Karpas-422 (cell line): Measurements from ENCODE around the gene COPS2. TPM values are rescaled to one million over a fixed set of nuclear protein-coding genes. Genes with fewer than 3 reads are reported as not detected.

Experiments
- DNase-seq: peaks from one replicate; pipeline ENCODE4 v3.0.0-alpha.2; 2015
- H2AFZ ChIP-seq: fragments of 200-600 bp; sonication (generic); 2 replicates; pipeline ENCODE4 v1.6.1; 2014; ENCODE audit warnings: antibody characterized with exemption, low read length, mixed read lengths
- H3K27ac ChIP-seq: fragments of 200-600 bp; sonication (generic); 2 replicates; pipeline ENCODE4 v1.5.1; 2014; ENCODE audit warnings: mild to moderate bottlenecking, low read length, moderate library complexity
- H3K27me3 ChIP-seq: fragments of 200-600 bp; sonication (generic); 2 replicates; pipeline ENCODE4 v1.6.1; 2014; ENCODE audit warnings: low read length, mixed read lengths
- H3K36me3 ChIP-seq: fragments of 200-600 bp; sonication (generic); 2 replicates; pipeline ENCODE4 v1.6.1; 2014; ENCODE audit warnings: low read length, mixed read lengths; ENCODE audit not compliant: insufficient read depth
- H3K4me1 ChIP-seq: fragments of 200-600 bp; sonication (generic); 2 replicates; pipeline ENCODE4 v1.6.1; 2014; ENCODE audit warnings: mild to moderate bottlenecking, low read length, mixed read lengths
- H3K4me2 ChIP-seq: fragments of 200-600 bp; sonication (generic); 2 replicates; pipeline ENCODE4 v1.6.1; 2014; ENCODE audit warnings: low read length, low read depth, mild to moderate bottlenecking; ENCODE audit not compliant: poor library complexity, severe bottlenecking
- H3K4me3 ChIP-seq: fragments of 200-600 bp; sonication (generic); 2 replicates; pipeline ENCODE4 v1.5.1; 2014; ENCODE audit warnings: mild to moderate bottlenecking, antibody characterized with exemption, low read length, mixed read lengths
- H3K79me2 ChIP-seq: fragments of 200-600 bp; sonication (generic); 2 replicates; pipeline ENCODE4 v1.6.1; 2014; ENCODE audit warnings: mild to moderate bottlenecking, low read length, mixed read lengths
- H3K9ac ChIP-seq: fragments of 200-600 bp; sonication (generic); 2 replicates; pipeline ENCODE4 v1.6.0; 2014; ENCODE audit warnings: low read length
- H3K9me2 ChIP-seq: fragments of 200-600 bp; sonication (generic), shearing (Covaris generic); replicated peaks from 2 replicates; pipeline ENCODE4 v1.6.0; 2014; ENCODE audit warnings: mild to moderate bottlenecking, low read length, moderate library complexity; ENCODE audit not compliant: insufficient read depth
- H3K9me3 ChIP-seq: fragments of 300-700, 200-600 bp; sonication (generic); 2 replicates; pipeline ENCODE4 v1.6.1; 2014; ENCODE audit warnings: low read length, mixed read lengths
- H4K20me1 ChIP-seq: fragments of 200-600 bp; sonication (generic); 2 replicates; pipeline ENCODE4 v1.6.1; 2014; ENCODE audit warnings: mild to moderate bottlenecking, antibody characterized with exemption, low read length, low read depth; ENCODE audit not compliant: insufficient read depth
- total RNA-seq: library from RNA; depleted of rRNA; stranded (reverse); fragments of >200 nt; shearing (Covaris generic); gene quantifications from 2 replicates; pipeline ENCODE4 v1.2.3, GENCODE V29; 2014; ENCODE audit warnings: low replicate concordance; rRNA removed

Gene COPS2
- 50.7 and 65.5 TPM in 2 replicates for total RNA-seq

GRCh38 chr15:49155110-49155833 is at the start of gene COPS2:
COPS2 (minus strand) TSS chr15:49155599; CDS start chr15:49155578, 21 bp downstream.
- no peaks in the 10 kb centered on the region for H3K9me3 ChIP-seq
- H4K20me1 ChIP-seq: peaks cover 13% of the 10 kb centered on the region
- peaks cover 16% of the 10 kb centered on the region; the same call in 1 of the 2 replicates for H3K36me3 ChIP-seq
- peak within 1 kb of the TSS; percentile 87 for H3K9ac ChIP-seq
- DNase-seq: peak; percentile 99
- H3K27me3 ChIP-seq: no peaks in the 10 kb centered on the region
- no peaks in the 10 kb centered on the region for H3K9me2 ChIP-seq
- H3K4me2 ChIP-seq: peak within 1 kb of the TSS; percentile 99
- peak within 1 kb of the TSS; percentile 73 for H3K4me3 ChIP-seq
- H2AFZ ChIP-seq: peak within 1 kb of the TSS; percentile 68; the same call in 1 of the 2 replicates
- H3K79me2 ChIP-seq: peaks cover 95% of the 10 kb centered on the region
- H3K27ac ChIP-seq: peak within 1 kb of the TSS; percentile 63
- H3K4me1 ChIP-seq: peaks cover 40% of the 10 kb centered on the region

- no peak for DNase-seq
- no peak overlapping the region for H3K4me3 ChIP-seq
Measured at GRCh38 chr15:49200347-49200746, 44.9 kb upstream of the COPS2 start.

GRCh38 chr15:49199666-49200065 is 44.3 kb upstream of the COPS2 start:
- Histone ChIP-seq H3K79me2 (peaks cover 58% of the 10 kb centered on the region), H3K27me3 (no peaks in the 10 kb centered on the region), H3K9ac (no peak overlapping the region), H3K9me2 (no peaks in the 10 kb centered on the region), H4K20me1 (no peaks in the 10 kb centered on the region), H3K4me2 (no peak overlapping the region), H3K4me1 (peaks cover 12% of the 10 kb centered on the region), H3K4me3 (no peak overlapping the region), H3K27ac (no peak overlapping the region), H2AFZ (no peak overlapping the region), H3K36me3 (peaks cover 6% of the 10 kb centered on the region), H3K9me3 (no peaks in the 10 kb centered on the region)
- no peak for DNase-seq

More at GRCh38 chr15:49200347-49200746, 44.9 kb upstream of the COPS2 start:
- no peaks in the 10 kb centered on the region for H4K20me1 ChIP-seq
- H3K27ac ChIP-seq: no peak overlapping the region
- no peaks in the 10 kb centered on the region for H3K9me3 ChIP-seq
- H3K4me2 ChIP-seq: no peak overlapping the region
- H3K79me2 ChIP-seq: peaks cover 55% of the 10 kb centered on the region
- H2AFZ ChIP-seq: no peak overlapping the region
- no peaks in the 10 kb centered on the region for H3K27me3 ChIP-seq
- H3K9ac ChIP-seq: no peak overlapping the region
- no peaks in the 10 kb centered on the region for H3K9me2 ChIP-seq
- H3K4me1 ChIP-seq: peaks cover 10% of the 10 kb centered on the region
- H3K36me3 ChIP-seq: peaks cover 6% of the 10 kb centered on the region

- no peak overlapping the region for H2AFZ ChIP-seq
- H3K27me3 ChIP-seq: no peaks in the 10 kb centered on the region
- peaks cover 81% of the 10 kb centered on the region for H3K79me2 ChIP-seq
- peaks cover 12% of the 10 kb centered on the region for H3K4me1 ChIP-seq
- peaks cover 6% of the 10 kb centered on the region; the same call in 1 of the 2 replicates for H3K36me3 ChIP-seq
- no peak overlapping the region for H3K27ac ChIP-seq
- no peak overlapping the region for H3K4me2 ChIP-seq
- no peaks in the 10 kb centered on the region for H4K20me1 ChIP-seq
- H3K9me2 ChIP-seq: no peaks in the 10 kb centered on the region
- no peaks in the 10 kb centered on the region for H3K9me3 ChIP-seq
- no peak overlapping the region for H3K4me3 ChIP-seq
- no peak overlapping the region for H3K9ac ChIP-seq
- no peak for DNase-seq
Measured at GRCh38 chr15:49196856-49197255, 41.5 kb upstream of the COPS2 start.

GRCh38 chr15:49191892-49192291 is 36.5 kb upstream of the COPS2 start:
- Histone ChIP-seq H3K4me2 (no peak overlapping the region), H3K4me1 (peaks cover 25% of the 10 kb centered on the region), H3K9me3 (no peaks in the 10 kb centered on the region), H3K9me2 (no peaks in the 10 kb centered on the region; the same call in 1 of the 2 replicates), H4K20me1 (no peaks in the 10 kb centered on the region), H3K27me3 (no peaks in the 10 kb centered on the region), H2AFZ (no peak overlapping the region), H3K27ac (no peak overlapping the region), H3K36me3 (no peaks in the 10 kb centered on the region), H3K9ac (no peak overlapping the region), H3K79me2 (peaks cover 92% of the 10 kb centered on the region), H3K4me3 (no peak overlapping the region)
- no peak for DNase-seq

- peak; percentile 61 for DNase-seq
- Histone ChIP-seq H3K4me2 (peak overlapping the region; percentile 12), H3K9ac (no peak overlapping the region), H3K4me3 (no peak overlapping the region), H3K36me3 (no peaks in the 10 kb centered on the region), H3K4me1 (peaks cover 17% of the 10 kb centered on the region), H3K79me2 (peaks cover 89% of the 10 kb centered on the region), H3K9me2 (no peaks in the 10 kb centered on the region; the same call in 1 of the 2 replicates), H2AFZ (no peak overlapping the region), H4K20me1 (no peaks in the 10 kb centered on the region), H3K27me3 (no peaks in the 10 kb centered on the region), H3K9me3 (no peaks in the 10 kb centered on the region), H3K27ac (peak overlapping the region; percentile 36)
Measured at GRCh38 chr15:49190586-49190985, 35.2 kb upstream of the COPS2 start.

- Histone ChIP-seq H3K9ac (no peak overlapping the region), H4K20me1 (no peaks in the 10 kb centered on the region), H3K36me3 (no peaks in the 10 kb centered on the region), H3K4me3 (no peak overlapping the region), H3K27me3 (no peaks in the 10 kb centered on the region), H3K27ac (no peak overlapping the region), H3K4me1 (peaks cover 13% of the 10 kb centered on the region), H3K4me2 (no peak overlapping the region), H2AFZ (no peak overlapping the region), H3K9me3 (no peaks in the 10 kb centered on the region), H3K9me2 (no peaks in the 10 kb centered on the region; the same call in 1 of the 2 replicates), H3K79me2 (peaks cover 89% of the 10 kb centered on the region)
- DNase-seq: no peak
Measured at GRCh38 chr15:49189631-49190030, 34.2 kb upstream of the COPS2 start.

GRCh38 chr15:49188933-49189332 is 33.5 kb upstream of the COPS2 start:
- no peaks in the 10 kb centered on the region for H3K9me3 ChIP-seq
- no peak for DNase-seq
- no peak overlapping the region for H3K27ac ChIP-seq
- H3K36me3 ChIP-seq: no peaks in the 10 kb centered on the region
- H2AFZ ChIP-seq: no peak overlapping the region
- no peak overlapping the region for H3K4me2 ChIP-seq
- H3K9ac ChIP-seq: no peak overlapping the region
- H4K20me1 ChIP-seq: no peaks in the 10 kb centered on the region
- H3K27me3 ChIP-seq: no peaks in the 10 kb centered on the region
- no peak overlapping the region for H3K4me3 ChIP-seq
- H3K9me2 ChIP-seq: no peaks in the 10 kb centered on the region; the same call in 1 of the 2 replicates
- H3K4me1 ChIP-seq: peaks cover 13% of the 10 kb centered on the region
- peaks cover 89% of the 10 kb centered on the region for H3K79me2 ChIP-seq
